ENCODE results near the gene NHEJ1.

NHEJ1 gene

DNA sequence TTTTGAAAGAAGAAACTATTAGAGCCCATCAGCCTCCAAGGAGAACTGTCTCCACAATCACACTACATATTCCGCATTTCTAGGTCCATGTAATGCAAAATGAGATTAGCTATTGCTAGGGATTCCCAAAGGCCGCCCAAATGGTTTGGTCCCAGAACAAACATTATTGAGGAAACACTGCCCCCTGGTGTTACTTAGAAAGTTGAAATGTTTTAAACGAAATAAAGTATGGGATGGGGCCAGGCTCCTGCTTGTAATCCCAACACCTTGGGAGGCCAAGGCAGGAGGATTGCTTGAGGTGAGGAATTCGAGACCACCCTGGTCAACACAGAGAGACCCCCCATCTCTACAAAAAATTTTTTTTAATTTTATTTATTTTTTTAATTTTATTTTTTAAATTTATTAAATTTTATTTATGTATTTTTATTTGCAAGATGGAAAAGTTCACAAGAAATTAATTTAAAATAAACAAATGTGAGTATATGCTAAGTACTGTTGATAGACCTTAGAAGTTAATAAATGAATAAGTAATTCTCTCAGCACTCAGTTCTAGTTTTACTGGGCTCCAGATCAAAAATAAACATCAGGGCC lies 5.5 kb downstream of the NHEJ1 start:
- ChIA-PET POLR2A (no interaction called here), CTCF (interaction anchor here (0.6 to 18.2 kb wide), 39 partner anchors 11 to 303 kb away, joined by 3 to 409 read pairs (median 4); partner anchors contain the start of genes CFAP65, CRYBA2 and IHH)

DNA sequence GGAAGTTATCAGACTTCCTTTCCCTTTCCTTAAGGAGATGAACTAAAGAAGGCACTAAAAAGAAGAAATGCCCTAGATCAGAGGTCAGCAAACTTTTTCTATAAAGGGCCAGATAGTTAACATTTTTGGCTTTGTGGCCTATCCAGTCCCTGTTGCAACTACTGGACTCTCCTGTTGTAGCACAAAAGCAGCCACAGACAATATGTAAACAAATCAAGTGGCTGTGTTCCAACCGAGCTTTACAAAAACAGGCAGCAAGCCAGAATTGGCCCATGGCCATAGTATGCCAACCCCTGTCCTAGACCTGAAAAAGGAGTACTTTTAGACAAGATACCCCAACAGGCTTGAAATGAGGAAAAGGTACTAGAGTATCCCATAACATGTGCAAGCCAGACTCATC lies 10.9 kb downstream of the NHEJ1 start:
- ChIA-PET CTCF (interaction anchor here (0.6 to 18.2 kb wide), 12 partner anchors 10 to 665 kb away, joined by 3 to 409 read pairs (median 17); partner anchors contain the start of genes IHH and NHEJ1), POLR2A (no interaction called here)
- TF ChIP-seq, protein P1, sequence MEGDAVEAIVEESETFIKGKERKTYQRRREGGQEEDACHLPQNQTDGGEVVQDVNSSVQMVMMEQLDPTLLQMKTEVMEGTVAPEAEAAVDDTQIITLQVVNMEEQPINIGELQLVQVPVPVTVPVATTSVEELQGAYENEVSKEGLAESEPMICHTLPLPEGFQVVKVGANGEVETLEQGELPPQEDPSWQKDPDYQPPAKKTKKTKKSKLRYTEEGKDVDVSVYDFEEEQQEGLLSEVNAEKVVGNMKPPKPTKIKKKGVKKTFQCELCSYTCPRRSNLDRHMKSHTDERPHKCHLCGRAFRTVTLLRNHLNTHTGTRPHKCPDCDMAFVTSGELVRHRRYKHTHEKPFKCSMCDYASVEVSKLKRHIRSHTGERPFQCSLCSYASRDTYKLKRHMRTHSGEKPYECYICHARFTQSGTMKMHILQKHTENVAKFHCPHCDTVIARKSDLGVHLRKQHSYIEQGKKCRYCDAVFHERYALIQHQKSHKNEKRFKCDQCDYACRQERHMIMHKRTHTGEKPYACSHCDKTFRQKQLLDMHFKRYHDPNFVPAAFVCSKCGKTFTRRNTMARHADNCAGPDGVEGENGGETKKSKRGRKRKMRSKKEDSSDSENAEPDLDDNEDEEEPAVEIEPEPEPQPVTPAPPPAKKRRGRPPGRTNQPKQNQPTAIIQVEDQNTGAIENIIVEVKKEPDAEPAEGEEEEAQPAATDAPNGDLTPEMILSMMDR (IDR thresholded peaks at IDR 0.05; ENCODE audit: insufficient read depth, low read length, missing control alignments), result no peak
- no peak overlapping the region for H3K4me3 ChIP-seq (ENCODE audit: low read depth, low read length)
- no peak for DNase-seq (ENCODE audit: low read depth, low spot score)

More for the DNA sequence above, 5.5 kb downstream of the NHEJ1 start:
- H3K4me3 ChIP-seq (ENCODE audit: low read depth, low read length), result no peak overlapping the region
- TF ChIP-seq, protein P1 (IDR thresholded peaks at IDR 0.05; ENCODE audit: insufficient read depth, low read length, missing control alignments), result peak; percentile 34
- DNase-seq (ENCODE audit: low read depth, low spot score), result no peak

DNA sequence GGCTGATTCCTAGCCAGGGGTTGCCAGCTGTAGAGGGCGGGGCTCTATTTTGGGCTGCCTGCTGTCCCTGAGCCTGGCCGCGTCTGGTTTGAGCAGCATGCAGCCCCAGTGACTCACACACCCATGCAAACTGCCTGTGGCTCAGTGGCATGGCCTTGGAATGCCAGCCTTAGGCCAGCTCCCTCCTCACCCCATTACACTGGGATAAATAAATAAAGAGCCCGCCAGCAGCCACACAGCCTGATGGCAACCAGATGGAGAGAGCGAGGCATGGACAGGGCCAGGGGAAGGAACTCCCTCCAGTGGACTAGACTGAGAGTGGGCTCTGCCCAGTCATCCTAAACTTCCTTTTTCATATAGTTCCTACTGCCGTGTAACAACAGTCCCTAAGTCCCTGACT lies 18.3 kb downstream of the NHEJ1 start:
- POLR2A ChIA-PET, result no interaction called here
- TF ChIP-seq, protein P1 (IDR thresholded peaks at IDR 0.05; ENCODE audit: insufficient read depth, low read length, missing control alignments), result peak; percentile 51

DNA sequence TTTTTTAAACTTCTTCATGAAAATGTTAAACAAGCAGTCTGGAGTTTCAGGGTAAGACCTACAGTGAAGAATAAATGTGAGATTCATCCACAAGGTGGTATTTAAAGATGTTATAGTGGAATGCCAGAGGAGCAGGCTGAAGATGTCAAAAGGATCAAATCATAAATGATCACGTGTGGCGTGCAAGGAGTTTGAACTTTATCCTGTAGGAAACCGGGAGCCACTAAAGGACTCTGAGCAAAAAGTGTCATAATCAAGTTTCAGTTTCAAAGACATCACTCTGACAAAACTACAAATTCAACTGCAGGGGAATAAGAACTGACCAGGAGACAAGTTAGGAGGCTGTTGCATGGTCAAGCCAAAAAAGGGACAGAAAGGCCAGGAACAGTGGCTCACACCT lies 19.9 kb downstream of the NHEJ1 start:
- TF ChIP-seq, protein P1 (IDR thresholded peaks at IDR 0.05; ENCODE audit: insufficient read depth, low read length, missing control alignments), result no peak
- no peak for DNase-seq (ENCODE audit: low read depth, low spot score)
- ChIA-PET CTCF (interaction anchor here (1.5 to 5.6 kb wide), 4 partner anchors 12 to 37 kb away, joined by 4 to 33 read pairs (median 12); partner anchors contain the start of gene NHEJ1), POLR2A (no interaction called here)
- no peak overlapping the region for H3K4me3 ChIP-seq (ENCODE audit: low read depth, low read length)

More for the DNA sequence above, 18.3 kb downstream of the NHEJ1 start:
- H3K4me3 ChIP-seq (ENCODE audit: low read depth, low read length), result no peak overlapping the region
- peak; percentile 46 for DNase-seq (ENCODE audit: low read depth, low spot score)
- CTCF ChIA-PET, result interaction anchor here (0.6 to 18.2 kb wide), 17 partner anchors 11 to 162 kb away, joined by 3 to 409 read pairs (median 4); partner anchors contain the start of genes IHH and NHEJ1

DNA sequence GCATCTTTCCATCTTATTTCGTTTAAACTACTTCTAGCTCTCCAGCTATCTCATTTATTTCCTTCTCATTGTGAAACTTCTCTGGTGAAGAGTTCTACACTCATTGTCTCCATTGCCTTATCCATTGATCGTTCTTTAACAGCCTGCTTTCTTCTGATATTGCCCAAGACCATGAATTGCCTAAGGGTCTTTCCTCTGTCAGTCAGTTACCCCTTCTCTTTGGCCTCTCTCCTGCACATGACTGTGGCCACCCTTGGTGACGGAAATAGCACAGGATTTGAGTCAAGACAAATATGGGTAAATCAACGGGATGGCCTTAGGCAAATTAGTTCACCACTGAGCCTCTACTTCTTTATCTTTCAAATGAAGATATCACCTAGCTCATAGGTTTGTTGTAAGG lies 26.6 kb downstream of the NHEJ1 start:
- ChIA-PET CTCF (interaction anchor here (0.7 to 8.9 kb wide), 9 partner anchors 10 to 161 kb away, joined by 3 to 104 read pairs (median 5); no protein-coding TSS in a partner anchor), POLR2A (no interaction called here)
- no peak overlapping the region for H3K4me3 ChIP-seq (ENCODE audit: low read depth, low read length)
- TF ChIP-seq, protein P1 (IDR thresholded peaks at IDR 0.05; ENCODE audit: insufficient read depth, low read length, missing control alignments), result no peak
- no peak for DNase-seq (ENCODE audit: low read depth, low spot score)

DNA sequence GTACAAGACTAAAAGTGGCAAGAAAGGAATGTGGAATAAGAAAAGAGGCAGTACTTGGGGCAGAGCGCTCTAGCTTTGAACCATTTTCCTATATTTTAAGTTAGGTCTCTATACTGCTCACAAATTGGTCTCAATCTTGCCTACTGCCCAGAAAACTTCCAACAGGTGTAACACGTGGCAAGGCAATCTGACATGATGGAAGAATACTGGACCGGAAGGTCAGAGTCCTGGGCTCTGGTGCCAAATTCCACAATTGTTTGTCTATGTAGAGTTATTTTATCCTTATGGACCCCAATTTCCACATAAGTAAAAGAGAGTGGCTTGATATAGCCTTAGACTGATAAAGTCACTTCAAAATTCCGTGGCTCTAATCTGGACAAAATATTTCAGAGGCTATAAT lies 28.9 kb downstream of the NHEJ1 start:
- TF ChIP-seq, protein P1 (IDR thresholded peaks at IDR 0.05; ENCODE audit: insufficient read depth, low read length, missing control alignments), result no peak
- no peak for DNase-seq (ENCODE audit: low read depth, low spot score)
- H3K4me3 ChIP-seq (ENCODE audit: low read depth, low read length), result no peak overlapping the region
- CTCF ChIA-PET, result interaction anchor here (0.7 to 26.2 kb wide), 11 partner anchors 9 to 1470 kb away, joined by 3 to 709 read pairs (median 4); partner anchors contain the start of gene IHH
- POLR2A ChIA-PET, result interaction anchor here (0.6 kb wide), 1 partner anchor 86 kb away, joined by 4 read pairs; no protein-coding TSS in a partner anchor
